IPS-11a (cell line): ENCODE results near the gene SAMD4B.

ENCODE experiments used
- H3K4me3 ChIP-seq: one replicate; pipeline ENCODE4 v1.5.1; 2013; ENCODE audit warnings: low read depth, low read length, control low read depth

Gene SAMD4B

GRCh38 chr19:39422020-39422419 lies 79.8 kb downstream of the SAMD4B start:
- H3K4me3 ChIP-seq: no peak overlapping the region

DNA sequence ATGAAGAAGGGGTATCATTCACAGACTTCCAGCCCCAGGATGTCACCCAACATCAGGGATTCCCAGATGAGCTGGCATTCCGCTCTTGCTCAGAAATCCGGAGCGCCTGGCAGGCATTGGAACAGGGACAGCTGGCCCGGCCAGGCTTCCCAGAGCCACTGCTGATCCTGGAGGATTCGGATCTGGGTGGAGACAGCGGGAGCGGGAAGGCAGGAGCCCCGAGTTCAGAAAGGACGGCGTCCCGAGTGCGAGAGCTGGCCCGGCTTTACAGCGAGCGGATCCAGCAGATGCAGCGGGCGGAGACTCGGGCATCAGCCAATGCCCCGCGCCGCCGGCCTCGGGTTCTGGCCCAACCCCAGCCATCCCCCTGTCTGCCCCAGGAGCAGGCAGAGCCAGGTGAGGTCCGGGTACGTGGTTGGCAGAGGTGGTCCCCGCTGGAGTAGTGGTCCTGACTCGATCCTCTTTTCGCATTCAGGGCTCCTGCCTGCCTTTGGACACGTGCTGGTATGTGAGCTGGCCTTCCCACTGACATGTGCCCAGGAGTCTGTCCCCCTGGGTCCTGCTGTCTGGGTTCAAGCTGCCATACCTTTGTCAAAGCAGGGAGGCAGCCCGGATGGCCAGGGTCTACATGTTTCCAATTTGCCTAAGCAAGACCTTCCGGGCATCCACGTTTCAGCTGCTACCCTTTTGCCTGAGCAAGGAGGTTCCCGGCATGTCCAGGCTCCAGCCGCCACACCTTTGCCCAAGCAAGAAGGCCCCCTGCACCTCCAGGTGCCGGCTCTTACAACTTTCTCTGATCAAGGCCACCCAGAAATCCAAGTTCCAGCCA lies 81.3 kb downstream of the SAMD4B start:
- H3K4me3 ChIP-seq: no peak overlapping the region

DNA sequence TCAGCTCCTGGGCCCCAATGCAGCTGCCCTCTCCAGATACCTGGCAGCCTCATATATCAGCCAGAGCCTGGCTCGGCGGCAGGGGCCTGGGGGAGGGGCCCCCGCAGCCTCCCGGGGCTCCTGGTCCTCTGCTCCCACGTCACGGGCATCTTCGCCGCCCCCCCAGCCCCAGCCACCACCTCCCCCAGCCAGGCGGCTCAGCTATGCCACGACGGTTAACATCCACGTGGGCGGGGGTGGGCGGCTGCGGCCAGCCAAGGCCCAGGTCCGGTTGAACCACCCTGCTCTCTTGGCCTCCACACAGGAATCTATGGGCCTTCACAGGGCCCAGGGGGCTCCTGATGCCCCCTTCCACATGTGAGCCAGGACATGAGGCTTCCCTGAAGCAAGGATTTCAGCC lies 82.7 kb downstream of the SAMD4B start:
- no peak overlapping the region for H3K4me3 ChIP-seq

DNA sequence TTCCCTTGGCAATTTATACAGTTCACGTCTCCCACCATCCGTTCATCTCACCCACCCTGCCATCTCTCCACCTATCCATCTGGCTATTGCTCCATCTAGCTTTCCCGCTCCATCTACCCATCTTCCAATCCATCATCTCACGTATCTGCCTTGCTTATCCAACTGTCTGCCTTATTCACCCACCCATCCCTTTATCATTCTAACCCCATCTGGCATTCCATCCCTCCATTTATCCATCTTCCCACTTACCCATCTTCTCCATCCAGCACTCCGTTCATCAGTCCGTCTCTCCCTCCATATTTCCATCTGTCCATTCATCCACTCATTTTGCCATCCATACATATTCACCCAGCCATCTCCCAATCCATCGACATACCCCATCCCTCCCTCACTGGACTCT lies 83.5 kb downstream of the SAMD4B start:
- H3K4me3 ChIP-seq: no peak overlapping the region

DNA sequence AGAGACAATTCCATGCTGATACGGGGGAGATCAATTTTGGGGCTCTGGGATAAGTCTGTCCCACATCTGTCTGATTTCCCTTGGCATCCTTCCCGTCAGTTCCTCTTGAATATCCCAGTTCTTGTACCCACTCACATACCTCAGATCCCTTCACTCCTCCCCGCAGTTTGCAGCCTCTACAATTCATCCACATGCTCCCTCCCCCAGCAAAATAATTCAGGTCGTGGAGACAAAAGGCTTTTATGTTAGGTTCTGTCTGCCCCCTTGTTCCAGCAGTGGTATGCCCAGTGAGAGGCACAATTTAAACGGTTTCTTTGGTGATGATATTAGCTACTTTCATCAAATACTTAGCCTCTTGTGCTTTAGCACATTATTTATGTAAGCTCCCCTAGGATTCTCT lies 83.9 kb downstream of the SAMD4B start:
- no peak overlapping the region for H3K4me3 ChIP-seq

GRCh38 chr19:39427707-39428106 lies 85.5 kb downstream of the SAMD4B start:
- H3K4me3 ChIP-seq: no peak overlapping the region

GRCh38 chr19:39428283-39429112 lies 86.3 kb downstream of the SAMD4B start:
- H3K4me3 ChIP-seq: no peak overlapping the region

GRCh38 chr19:39430675-39431593 lies 88.7 kb downstream of the SAMD4B start:
- no peak overlapping the region for H3K4me3 ChIP-seq

DNA sequence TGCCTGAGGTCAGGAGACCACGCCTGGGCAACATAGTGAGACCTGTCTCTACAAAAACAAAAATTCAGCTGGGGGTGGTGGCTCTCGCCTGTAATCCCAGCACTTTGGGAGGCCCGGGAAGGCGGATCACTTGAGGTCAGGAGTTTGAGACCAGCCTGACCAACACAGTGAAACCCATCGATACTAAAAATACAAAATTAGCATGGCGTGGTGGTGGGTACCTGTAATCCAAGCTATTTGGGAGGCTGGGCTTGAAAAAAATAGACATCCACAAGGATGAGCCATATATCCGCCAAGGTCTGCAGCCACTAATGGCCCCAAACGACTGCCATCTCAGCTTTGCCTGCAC lies 90.4 kb downstream of the SAMD4B start:
- H3K4me3 ChIP-seq: no peak overlapping the region

- H3K4me3 ChIP-seq: no peak overlapping the region
Observed at GRCh38 chr19:39433480-39434079, 91.4 kb downstream of the SAMD4B start.

GRCh38 chr19:39434123-39435076 lies 92.2 kb downstream of the SAMD4B start:
- H3K4me3 ChIP-seq: peak overlapping the region; percentile 97
